Measurements from ENCODE around the gene ZNF529.

ZNF529 gene

DNA sequence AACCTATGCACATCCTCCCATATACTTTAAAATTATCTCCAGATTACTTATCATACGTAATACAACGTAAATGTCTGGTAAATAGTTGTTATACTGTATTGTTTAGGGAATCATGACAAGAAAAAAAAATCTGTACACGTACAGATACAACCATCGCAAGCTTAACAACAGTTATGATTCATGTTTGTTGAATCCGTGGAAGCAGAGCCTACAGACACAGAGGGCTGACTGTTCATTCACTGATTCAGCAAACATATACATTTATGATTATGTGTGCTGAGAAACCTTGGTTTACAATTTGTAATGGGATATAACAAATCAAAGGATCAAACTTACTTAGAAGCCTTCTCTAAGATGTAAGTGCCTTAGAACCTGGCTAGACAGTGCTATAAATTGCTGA is 46.5 kb downstream of the ZNF529 start:
- no peaks in the 10 kb centered on the region for H3K27me3 ChIP-seq (replicated peaks)
- no peak overlapping the region for H3K4me3 ChIP-seq (ENCODE audit: low read depth, low read length)
- no peak for DNase-seq
- TF ChIP-seq, protein P1, sequence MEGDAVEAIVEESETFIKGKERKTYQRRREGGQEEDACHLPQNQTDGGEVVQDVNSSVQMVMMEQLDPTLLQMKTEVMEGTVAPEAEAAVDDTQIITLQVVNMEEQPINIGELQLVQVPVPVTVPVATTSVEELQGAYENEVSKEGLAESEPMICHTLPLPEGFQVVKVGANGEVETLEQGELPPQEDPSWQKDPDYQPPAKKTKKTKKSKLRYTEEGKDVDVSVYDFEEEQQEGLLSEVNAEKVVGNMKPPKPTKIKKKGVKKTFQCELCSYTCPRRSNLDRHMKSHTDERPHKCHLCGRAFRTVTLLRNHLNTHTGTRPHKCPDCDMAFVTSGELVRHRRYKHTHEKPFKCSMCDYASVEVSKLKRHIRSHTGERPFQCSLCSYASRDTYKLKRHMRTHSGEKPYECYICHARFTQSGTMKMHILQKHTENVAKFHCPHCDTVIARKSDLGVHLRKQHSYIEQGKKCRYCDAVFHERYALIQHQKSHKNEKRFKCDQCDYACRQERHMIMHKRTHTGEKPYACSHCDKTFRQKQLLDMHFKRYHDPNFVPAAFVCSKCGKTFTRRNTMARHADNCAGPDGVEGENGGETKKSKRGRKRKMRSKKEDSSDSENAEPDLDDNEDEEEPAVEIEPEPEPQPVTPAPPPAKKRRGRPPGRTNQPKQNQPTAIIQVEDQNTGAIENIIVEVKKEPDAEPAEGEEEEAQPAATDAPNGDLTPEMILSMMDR (IDR thresholded peaks at IDR 0.05; ENCODE audit: low read depth, low read length, missing control alignments), result no peak
- peaks cover 22% of the 10 kb centered on the region for H3K36me3 ChIP-seq (replicated peaks)
- peak overlapping the region; percentile 18 for H3K27ac ChIP-seq
- in situ Hi-C loops (cut with HindIII; ENCODE audit: low pct_ligation_motif_present, low sequenced_read_pairs), result no loop called here

DNA sequence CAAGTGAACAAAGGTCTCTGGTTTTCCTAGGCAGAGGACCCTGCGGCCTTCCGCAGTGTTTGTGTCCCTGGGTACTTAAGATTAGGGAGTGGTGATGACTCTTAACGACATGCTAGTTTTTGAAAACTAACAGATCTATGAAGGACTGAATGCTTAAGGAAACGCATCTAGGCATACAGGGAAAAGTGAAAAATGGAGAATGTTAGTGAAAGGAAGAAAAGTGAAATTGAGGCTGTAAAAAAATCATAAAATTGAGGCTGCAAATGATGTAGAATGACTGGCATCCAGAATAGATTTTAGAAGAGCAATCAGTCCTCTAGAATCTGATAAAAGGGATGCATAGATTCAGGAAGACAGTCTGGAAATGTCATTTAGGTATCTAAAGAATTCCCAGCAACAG is 48.5 kb downstream of the ZNF529 start:
- TF ChIP-seq, protein P1 (IDR thresholded peaks at IDR 0.05; ENCODE audit: low read depth, low read length, missing control alignments), result no peak
- Histone ChIP-seq H3K36me3 (replicated peaks) (peaks cover 28% of the 10 kb centered on the region), H3K4me3 (ENCODE audit: low read depth, low read length) (no peak overlapping the region), H3K27me3 (replicated peaks) (no peaks in the 10 kb centered on the region), H3K27ac (no peak overlapping the region)
- no peak for DNase-seq
- in situ Hi-C loops (cut with HindIII; ENCODE audit: low pct_ligation_motif_present, low sequenced_read_pairs), result no loop called here

DNA sequence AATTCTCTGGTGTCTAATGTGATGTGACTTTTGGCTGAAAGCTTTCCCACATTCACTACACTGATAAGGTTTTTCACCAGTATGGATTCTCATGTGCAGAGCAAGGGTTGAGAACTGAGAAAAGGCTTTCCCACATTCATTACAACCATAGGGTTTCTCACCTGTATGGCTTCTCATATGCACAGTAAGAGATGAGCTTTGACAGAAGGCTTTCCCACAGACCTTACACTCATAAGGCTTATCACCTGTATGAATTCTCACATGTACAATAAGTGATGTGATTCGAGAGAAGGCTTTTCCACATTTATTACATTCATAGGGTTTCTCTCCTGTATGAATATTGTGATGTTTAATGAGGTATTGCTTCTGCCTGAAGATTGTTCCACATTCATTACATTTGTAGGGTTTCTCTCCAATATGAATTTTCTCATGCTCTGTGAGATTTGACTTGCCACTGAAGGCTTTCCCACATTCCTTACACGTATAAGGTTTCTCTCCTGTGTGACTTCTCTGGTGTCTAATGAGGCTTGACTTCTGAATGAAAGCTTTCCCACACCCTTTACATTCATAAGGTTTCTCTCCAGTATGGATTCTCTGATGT is 59.0 kb downstream of the ZNF529 start:
- no peak overlapping the region for H3K27ac ChIP-seq
- H3K27me3 ChIP-seq (replicated peaks), result no peaks in the 10 kb centered on the region
- in situ Hi-C loops (cut with HindIII; ENCODE audit: low pct_ligation_motif_present, low sequenced_read_pairs), result no loop called here
- no peak overlapping the region for H3K4me3 ChIP-seq (ENCODE audit: low read depth, low read length)
- no peak for DNase-seq
- TF ChIP-seq, protein P1 (IDR thresholded peaks at IDR 0.05; ENCODE audit: low read depth, low read length, missing control alignments), result no peak
- peaks cover 51% of the 10 kb centered on the region for H3K36me3 ChIP-seq (replicated peaks)

DNA sequence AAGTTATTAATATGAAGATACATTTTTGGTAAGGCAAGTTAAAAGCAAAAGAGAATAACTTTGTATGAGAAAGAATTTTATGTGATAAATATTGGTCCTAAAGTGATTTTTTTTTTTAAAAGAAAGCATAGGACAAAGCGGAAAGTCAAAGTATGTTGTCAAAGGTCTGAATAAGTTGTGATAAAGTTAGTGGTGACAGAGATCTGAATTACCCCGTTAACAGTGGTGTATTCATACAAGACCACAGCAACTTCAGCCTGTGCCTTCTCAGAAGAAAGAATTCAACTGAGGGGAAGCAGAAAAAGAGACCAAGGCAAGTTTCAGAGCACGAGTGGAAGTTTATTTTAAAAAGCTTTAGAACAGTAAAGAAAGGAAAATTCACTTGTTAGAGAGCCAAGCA is 64.8 kb downstream of the ZNF529 start:
- no peak for DNase-seq
- no peaks in the 10 kb centered on the region for H3K27me3 ChIP-seq (replicated peaks)
- H3K27ac ChIP-seq, result no peak overlapping the region
- H3K4me3 ChIP-seq (ENCODE audit: low read depth, low read length), result no peak overlapping the region
- TF ChIP-seq, protein P1 (IDR thresholded peaks at IDR 0.05; ENCODE audit: low read depth, low read length, missing control alignments), result no peak
- in situ Hi-C loops (cut with HindIII; ENCODE audit: low pct_ligation_motif_present, low sequenced_read_pairs), result no loop called here
- peaks cover 2% of the 10 kb centered on the region for H3K36me3 ChIP-seq (replicated peaks)

DNA sequence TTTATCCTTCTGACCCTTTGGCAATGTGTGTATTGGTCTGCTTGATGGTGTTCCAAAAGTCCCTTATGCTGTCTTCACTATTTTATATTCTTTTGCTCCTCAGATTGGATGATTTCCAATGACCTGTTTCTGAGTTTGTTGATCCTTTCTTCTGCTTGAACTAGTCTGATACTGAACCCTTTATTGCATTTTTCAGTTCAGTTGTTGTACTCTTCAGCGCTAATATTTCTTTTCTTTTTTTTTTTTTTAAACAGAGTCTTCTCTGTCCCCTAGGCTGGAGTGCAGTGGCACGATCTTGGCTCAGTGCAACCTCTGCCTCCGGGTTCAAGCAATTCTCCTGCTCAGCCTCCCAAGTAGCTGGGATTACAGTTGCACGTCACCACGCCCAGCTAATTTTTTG is 71.1 kb downstream of the ZNF529 start:
- TF ChIP-seq, protein P1 (IDR thresholded peaks at IDR 0.05; ENCODE audit: low read depth, low read length, missing control alignments), result no peak
- H3K27ac ChIP-seq, result no peak overlapping the region
- DNase-seq, result no peak
- H3K36me3 ChIP-seq (replicated peaks), result no peaks in the 10 kb centered on the region
- in situ Hi-C loops (cut with HindIII; ENCODE audit: low pct_ligation_motif_present, low sequenced_read_pairs), result no loop called here
- no peak overlapping the region for H3K4me3 ChIP-seq (ENCODE audit: low read depth, low read length)
- H3K27me3 ChIP-seq (replicated peaks), result no peaks in the 10 kb centered on the region

DNA sequence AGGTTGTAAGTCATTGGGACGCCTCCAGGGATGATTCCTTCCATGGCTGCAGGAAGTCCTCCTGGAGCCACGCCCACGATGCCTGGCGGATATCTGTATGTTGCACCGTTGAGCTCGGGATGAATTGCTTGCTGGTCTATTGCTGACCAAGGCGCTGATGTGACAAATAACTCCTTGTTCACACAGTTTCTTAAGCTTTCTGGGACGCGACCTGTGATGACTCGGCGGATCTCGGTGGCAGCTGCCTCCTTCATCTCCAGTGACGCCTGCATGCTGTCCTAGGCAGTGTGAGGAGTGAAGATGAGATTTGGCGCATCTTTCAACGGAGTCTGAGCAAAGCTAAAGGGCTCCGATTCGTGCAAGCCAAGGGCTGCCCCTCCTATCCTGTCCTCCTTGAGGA is 76.1 kb downstream of the ZNF529 start:
- in situ Hi-C loops (cut with HindIII; ENCODE audit: low pct_ligation_motif_present, low sequenced_read_pairs), result no loop called here
- no peak for DNase-seq

More for the DNA sequence above, 76.1 kb downstream of the ZNF529 start:
- TF ChIP-seq, protein P1 (IDR thresholded peaks at IDR 0.05; ENCODE audit: low read depth, low read length, missing control alignments), result no peak
- no peak overlapping the region for H3K27ac ChIP-seq
- no peaks in the 10 kb centered on the region for H3K27me3 ChIP-seq (replicated peaks)
- H3K36me3 ChIP-seq (replicated peaks), result no peaks in the 10 kb centered on the region
- H3K4me3 ChIP-seq (ENCODE audit: low read depth, low read length), result no peak overlapping the region

Measured in brain microvascular endothelial cell (primary cell).